IPS-20b (cell line): ENCODE results near the gene CHCHD2.
"Not testable (repeated sequence)": the region's sequence is repeated elsewhere in the genome, so short reads cannot be mapped to it uniquely, and the experiment has no call there.

Experiments used
- H3K27ac ChIP-seq: one replicate; pipeline ENCODE4 v1.5.1; 2013; ENCODE audit warnings: low read length
- H3K27me3 ChIP-seq: 2 replicates; pipeline ENCODE4 v1.6.1; 2013; ENCODE audit warnings: mild to moderate bottlenecking, low read length, inconsistent platforms; ENCODE audit not compliant: insufficient read depth
- H3K36me3 ChIP-seq: 2 replicates; pipeline ENCODE4 v1.6.1; 2013; ENCODE audit warnings: low read depth, mild to moderate bottlenecking, inconsistent platforms, low read length, moderate library complexity; ENCODE audit not compliant: insufficient read depth
- H3K4me1 ChIP-seq: 2 replicates; pipeline ENCODE4 v1.6.1; 2013; ENCODE audit warnings: mild to moderate bottlenecking, control low read depth, inconsistent platforms, low read length, moderate library complexity; ENCODE audit not compliant: insufficient read depth
- H3K4me3 ChIP-seq: 2 replicates; pipeline ENCODE4 v1.5.1; 2013; ENCODE audit warnings: mild to moderate bottlenecking, low read length, inconsistent platforms
- H3K9ac ChIP-seq: 2 replicates; pipeline ENCODE4 v1.6.1; 2013; ENCODE audit warnings: low read depth, mild to moderate bottlenecking, inconsistent platforms, low read length, moderate library complexity
- H3K9me3 ChIP-seq: 2 replicates; pipeline ENCODE4 v1.6.1; 2013; ENCODE audit warnings: mild to moderate bottlenecking, low read depth, low read length, inconsistent platforms; ENCODE audit not compliant: insufficient read depth

The CHCHD2 gene, protein sequence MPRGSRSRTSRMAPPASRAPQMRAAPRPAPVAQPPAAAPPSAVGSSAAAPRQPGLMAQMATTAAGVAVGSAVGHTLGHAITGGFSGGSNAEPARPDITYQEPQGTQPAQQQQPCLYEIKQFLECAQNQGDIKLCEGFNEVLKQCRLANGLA

DNA sequence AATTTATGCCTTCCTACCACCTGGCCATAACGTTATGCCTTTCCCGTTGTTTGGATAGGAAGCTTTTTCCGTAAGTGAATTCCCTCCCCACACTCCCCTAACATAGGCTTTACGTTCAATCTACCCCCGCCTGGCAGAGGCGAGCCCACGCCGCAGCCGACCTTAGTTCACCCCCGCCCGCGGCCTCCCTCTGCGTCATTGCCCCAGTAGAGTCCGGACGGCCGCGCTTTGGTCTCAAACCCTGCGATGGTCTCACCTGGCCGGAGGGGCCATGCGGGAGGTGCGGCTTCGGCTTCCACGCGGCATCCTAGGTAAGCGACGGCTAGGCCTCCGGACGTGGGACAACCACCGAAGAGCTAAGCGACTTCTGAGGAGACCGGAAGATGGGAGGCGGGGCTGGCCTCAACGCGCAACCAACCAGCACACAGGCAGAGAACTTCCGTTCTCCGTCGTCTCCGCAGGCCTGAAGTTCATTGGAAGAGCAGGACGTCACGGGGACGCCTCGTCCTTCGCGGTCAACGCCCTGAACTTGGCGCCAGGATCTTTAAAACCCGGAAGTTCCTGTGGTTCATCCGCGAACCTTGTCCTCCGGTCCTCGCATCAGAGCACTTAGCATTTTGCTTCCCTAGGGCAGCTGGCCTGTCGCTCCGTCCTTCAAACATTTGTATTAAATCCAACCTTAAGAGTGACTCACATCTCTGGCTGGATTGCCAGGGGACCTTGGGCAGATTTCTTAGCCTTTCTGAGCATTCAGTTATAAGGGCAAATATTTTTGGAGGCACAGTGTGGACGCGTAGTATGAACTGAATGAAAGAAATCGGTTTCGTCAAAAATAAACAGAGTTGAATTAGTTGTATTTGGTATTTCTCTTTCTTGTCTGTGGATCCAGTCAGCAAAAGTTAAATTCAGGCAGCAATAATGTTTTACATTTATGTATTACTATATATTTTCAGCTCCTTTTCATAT is at the start of gene CHCHD2:
CHCHD2 (minus strand) TSS at position 369 of the 966 bp plus-strand sequence; CDS start at position 306, 63 bp downstream.
- H3K36me3 ChIP-seq, result peaks cover 23% of the 10 kb centered on the region
- peaks cover 54% of the 10 kb centered on the region for H3K9me3 ChIP-seq
- no peaks in the 10 kb centered on the region for H3K4me1 ChIP-seq
- H3K27ac ChIP-seq, result no peak within 1 kb of the TSS
- peak within 1 kb of the TSS; percentile 88; the same call in 1 of the 2 replicates for H3K9ac ChIP-seq
- H3K4me3 ChIP-seq, result peak within 1 kb of the TSS; percentile 85
- H3K27me3 ChIP-seq, result no peaks in the 10 kb centered on the region

DNA sequence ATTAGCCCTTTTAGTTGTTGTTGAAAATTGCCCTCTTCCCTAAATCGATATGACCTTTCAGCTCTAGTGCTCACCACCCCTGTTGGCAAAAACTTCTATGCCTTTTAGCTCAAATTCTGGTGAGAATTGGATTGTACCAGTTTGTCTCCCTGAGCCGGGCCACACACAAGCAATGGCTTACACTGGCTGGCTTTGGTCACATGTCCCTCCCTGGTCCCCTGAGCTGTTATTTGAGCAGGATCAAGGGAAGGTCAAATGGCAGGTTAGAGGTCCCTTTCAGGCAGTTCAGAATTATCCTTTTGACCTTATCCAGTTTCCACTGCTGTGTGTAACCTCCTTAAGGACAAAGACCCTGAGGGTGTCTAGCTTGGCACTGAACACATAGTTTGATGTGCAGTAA is 24.8 kb upstream of the CHCHD2 start:
- H3K9ac ChIP-seq, H3K27ac ChIP-seq, H3K36me3 ChIP-seq, H3K4me3 ChIP-seq, H3K27me3 ChIP-seq, H3K4me1 ChIP-seq: not testable (repeated sequence)
- peaks cover 87% of the 10 kb centered on the region for H3K9me3 ChIP-seq

DNA sequence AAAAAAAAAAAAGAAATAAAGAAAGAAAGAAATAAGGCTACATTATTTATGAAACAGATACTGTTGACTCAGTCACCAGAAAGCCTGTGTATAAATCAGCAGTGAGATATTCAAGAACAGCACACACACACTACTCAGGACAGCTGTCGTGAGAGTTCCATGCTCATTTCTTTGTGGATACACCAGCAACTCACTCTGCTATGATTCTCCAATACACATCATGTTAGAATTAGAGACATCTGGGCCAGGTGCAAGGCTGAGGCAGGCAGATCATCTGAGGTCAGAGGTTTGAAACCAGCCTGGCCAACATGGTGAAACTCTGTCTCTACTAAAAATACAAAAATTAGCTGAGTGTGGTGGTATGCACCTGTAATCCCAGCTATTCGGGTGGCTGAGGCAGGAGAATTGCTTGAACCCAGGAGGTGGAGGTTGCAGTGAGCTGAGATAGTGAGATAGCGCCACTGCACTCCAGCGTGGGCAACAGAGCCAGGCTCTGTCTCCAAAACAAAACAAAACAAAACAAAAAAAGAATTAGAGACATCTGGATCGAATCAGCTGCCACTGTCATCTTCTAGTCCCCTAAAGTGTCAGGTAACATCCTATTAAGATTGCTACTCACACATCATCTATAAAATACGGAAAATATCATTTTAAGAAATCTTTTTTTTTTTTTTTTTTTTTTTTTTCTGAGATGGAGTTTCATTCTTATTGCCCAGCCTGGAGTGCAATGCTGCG is 21.1 kb upstream of the CHCHD2 start:
- no peak overlapping the region for H3K4me3 ChIP-seq
- H3K27me3 ChIP-seq, result no peaks in the 10 kb centered on the region
- peaks cover 87% of the 10 kb centered on the region for H3K9me3 ChIP-seq
- no peak overlapping the region for H3K27ac ChIP-seq
- H3K9ac ChIP-seq, result no peak overlapping the region
- H3K36me3 ChIP-seq, result no peaks in the 10 kb centered on the region
- no peaks in the 10 kb centered on the region for H3K4me1 ChIP-seq

DNA sequence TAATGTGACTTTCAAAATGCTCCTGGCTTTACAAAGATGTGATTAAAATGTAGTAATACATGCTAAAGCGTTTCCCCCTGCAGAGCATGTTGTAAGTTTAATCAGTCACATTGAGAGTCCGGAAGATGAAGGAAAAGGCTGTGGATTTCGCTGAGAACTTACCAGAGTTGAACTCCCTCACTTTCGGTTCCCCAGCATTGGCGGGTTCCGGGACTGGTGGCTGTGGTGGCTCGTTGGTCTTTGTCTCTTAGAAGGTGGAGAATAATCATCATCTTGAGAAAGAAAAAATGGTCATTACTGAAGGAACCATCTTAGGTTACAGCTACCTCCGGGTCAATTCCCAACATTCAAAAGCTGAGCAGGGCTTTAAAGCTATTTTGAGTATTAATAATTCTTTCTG is 19.6 kb upstream of the CHCHD2 start:
- Histone ChIP-seq H3K36me3 (no peaks in the 10 kb centered on the region), H3K9me3 (peaks cover 90% of the 10 kb centered on the region), H3K9ac (no peak overlapping the region), H3K4me1 (no peaks in the 10 kb centered on the region), H3K27me3 (no peaks in the 10 kb centered on the region), H3K4me3 (no peak overlapping the region), H3K27ac (no peak overlapping the region)

DNA sequence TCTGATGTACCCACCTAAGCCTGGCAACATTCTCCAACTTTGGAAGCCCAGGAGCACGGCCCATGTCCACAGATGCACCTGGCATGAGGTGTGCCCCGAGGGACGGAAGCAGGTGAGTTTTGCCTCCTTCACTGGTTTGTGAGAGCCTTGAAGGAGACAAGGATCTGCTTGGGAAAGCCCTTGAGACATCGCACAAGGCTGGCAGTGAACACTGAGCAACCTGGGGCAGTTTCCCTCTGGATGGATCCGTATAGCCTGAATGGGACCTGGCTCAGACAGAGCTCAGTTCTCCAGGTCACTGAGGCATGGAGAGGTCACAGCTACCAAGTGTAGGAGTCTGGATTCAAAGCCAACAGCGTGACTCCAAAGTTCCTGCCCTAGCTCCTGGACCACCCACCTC is 18.7 kb upstream of the CHCHD2 start:
- no peaks in the 10 kb centered on the region for H3K27me3 ChIP-seq
- H3K4me3 ChIP-seq, result no peak overlapping the region
- no peaks in the 10 kb centered on the region for H3K36me3 ChIP-seq
- H3K27ac ChIP-seq, result no peak overlapping the region
- H3K4me1 ChIP-seq, result no peaks in the 10 kb centered on the region
- peaks cover 89% of the 10 kb centered on the region for H3K9me3 ChIP-seq
- no peak overlapping the region for H3K9ac ChIP-seq

DNA sequence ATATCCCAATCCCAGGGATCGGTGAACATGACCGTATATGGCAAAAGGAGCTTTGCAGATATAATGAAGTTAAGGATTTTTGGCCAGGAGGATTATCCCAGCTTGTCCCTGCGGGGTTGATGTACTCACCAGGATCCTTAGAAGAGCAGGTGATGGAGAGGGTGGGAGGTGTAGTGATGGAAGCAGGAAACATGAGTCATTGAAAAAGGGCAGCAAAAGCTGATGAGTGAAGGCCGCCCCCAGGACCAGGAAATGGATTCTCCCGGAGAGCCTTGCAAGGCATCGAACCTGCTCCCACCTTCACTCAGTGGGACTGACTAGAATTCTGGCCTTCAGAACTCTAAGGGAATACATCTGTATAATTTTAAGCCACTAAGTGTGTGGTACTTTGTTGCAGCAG is 15.2 kb upstream of the CHCHD2 start:
- H3K36me3 ChIP-seq, result no peaks in the 10 kb centered on the region
- no peak overlapping the region for H3K4me3 ChIP-seq
- no peaks in the 10 kb centered on the region for H3K4me1 ChIP-seq
- H3K27ac ChIP-seq, result no peak overlapping the region
- H3K9me3 ChIP-seq, result peaks cover 91% of the 10 kb centered on the region
- H3K27me3 ChIP-seq, result no peaks in the 10 kb centered on the region
- H3K9ac ChIP-seq, result no peak overlapping the region

DNA sequence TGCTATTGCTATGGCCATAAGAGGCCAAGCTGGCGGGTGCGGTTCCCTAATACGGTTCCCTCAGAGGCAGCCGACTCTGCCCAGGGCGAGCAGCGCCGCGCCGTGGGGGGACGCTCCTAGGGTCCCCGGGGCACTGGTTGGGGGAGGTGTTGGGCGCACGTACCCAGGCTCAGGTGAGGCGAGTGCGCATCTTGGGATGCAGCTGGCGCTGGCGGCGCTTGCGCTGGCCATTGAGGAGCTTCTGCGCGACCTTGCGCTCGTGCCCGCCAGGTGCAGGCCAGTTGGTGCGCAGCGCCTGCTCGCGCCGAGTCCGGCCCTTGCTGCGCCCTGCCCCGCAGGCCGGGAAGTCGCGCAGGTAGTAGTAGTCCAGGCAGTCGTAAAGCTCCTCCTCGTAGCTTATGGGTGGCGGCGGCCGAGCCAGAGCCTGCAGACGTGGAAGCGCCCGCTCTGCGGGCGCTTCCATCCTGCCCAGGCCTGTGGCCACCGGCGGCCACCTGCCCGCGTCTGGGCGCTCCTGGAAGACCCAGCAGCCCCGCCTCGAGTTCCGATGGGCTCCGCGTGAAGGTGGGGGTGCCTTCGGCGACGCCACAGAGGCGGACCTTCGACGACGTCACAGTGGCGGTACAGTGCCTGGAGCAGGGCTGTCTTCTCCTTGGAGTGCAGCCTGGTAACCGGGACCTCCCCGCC is 9.7 kb upstream of the CHCHD2 start, which contains the start of gene NUPR2:
NUPR2 (minus strand) TSS at position 566 of the 687 bp plus-strand sequence; CDS start at position 463, 103 bp downstream.
- Histone ChIP-seq H3K9me3 (peaks cover 79% of the 10 kb centered on the region), H3K4me3 (no peak within 1 kb of the TSS), H3K9ac (no peak within 1 kb of the TSS)

DNA sequence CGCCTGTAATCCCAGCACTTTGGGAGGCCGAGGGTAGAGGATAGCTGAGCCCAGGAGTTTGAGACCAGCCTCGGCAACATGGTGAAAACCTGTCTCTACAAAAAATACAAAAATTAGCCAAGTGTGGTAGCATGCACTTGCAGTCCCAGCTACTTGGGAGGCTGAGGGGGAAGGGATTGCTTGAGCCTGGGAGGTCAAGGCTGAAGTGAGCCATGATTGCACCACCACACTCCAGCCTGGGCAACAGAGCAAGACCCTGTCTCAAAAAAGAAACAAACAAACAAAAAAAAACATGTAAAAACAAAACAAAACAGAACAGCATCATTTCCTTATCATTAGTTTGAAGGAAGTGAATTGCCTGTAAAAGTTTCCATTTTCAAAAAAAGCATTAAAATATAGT is 6.0 kb upstream of the CHCHD2 start:
- not testable (repeated sequence) for H3K36me3 ChIP-seq, H3K27ac ChIP-seq, H3K9ac ChIP-seq, H3K4me3 ChIP-seq, H3K4me1 ChIP-seq, H3K27me3 ChIP-seq
- peaks cover 76% of the 10 kb centered on the region for H3K9me3 ChIP-seq

More for the DNA sequence above, 9.7 kb upstream of the CHCHD2 start, which contains the start of gene NUPR2:
- no peaks in the 10 kb centered on the region for H3K27me3 ChIP-seq
- H3K4me1 ChIP-seq, result no peaks in the 10 kb centered on the region
- no peak within 1 kb of the TSS for H3K27ac ChIP-seq
- no peaks in the 10 kb centered on the region for H3K36me3 ChIP-seq

DNA sequence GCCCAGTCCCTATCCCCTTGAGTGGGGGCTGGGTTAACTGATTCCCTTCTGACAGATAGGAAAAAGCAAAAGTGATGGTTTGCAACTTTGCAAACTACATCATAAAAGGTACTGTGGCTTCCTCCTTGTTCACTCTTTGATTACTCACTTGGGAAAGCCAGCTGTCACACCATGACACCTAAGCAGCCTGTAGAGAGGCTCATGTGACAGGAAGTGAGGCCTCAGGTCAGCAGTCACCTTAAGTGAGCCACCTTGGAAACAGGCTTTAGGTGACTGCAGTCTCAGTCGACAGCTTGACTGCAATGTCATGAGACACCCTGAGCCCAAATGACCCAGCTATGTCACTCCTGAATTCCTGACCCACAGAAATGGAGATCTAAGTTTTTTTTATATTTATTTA is 4.3 kb upstream of the CHCHD2 start:
- no peaks in the 10 kb centered on the region for H3K27me3 ChIP-seq
- no peak overlapping the region for H3K9ac ChIP-seq
- H3K4me3 ChIP-seq, result no peak overlapping the region
- no peak overlapping the region for H3K27ac ChIP-seq
- no peaks in the 10 kb centered on the region for H3K36me3 ChIP-seq
- H3K4me1 ChIP-seq, result no peaks in the 10 kb centered on the region
- H3K9me3 ChIP-seq, result peaks cover 73% of the 10 kb centered on the region

DNA sequence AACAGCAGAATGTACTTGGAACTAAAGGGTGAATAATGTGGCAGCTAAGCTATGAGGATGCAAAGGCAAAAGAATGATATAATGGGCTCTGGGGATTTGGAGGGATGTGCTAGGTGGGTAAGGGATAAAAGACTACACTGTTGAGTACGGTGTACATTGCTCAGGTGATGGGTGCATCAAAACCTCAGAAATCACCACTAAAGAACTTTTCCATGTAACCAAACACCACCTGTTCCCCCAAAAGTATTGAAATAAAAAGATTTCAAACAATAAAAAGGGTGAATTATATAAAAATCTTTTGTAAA is 1.6 kb upstream of the CHCHD2 start:
- H3K4me1 ChIP-seq, result no peaks in the 10 kb centered on the region
- H3K9ac ChIP-seq, result no peak overlapping the region
- H3K27ac ChIP-seq, result no peak overlapping the region
- H3K36me3 ChIP-seq, result peaks cover 11% of the 10 kb centered on the region
- no peak overlapping the region for H3K4me3 ChIP-seq
- peaks cover 62% of the 10 kb centered on the region for H3K9me3 ChIP-seq
- no peaks in the 10 kb centered on the region for H3K27me3 ChIP-seq

DNA sequence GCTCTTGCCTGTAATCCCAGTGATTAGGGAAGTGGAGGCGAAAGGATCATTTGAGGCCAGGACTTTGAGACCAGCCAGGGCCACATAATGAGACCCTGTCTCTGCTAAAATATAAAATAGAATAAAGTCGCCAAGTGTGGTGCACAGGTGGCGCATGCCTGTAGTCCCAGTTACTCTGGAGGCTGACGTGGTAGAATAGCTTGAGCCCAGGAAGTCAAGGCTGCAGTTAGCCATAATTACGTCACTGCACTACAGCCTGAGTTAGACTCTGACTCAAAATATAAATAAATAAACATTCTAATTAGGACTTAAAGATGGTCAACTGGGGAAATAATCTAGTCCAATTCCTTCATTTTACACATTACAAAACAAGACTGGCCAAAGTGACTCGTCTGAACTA is 768 bp downstream of the CHCHD2 start:
- H3K9ac ChIP-seq, result peak overlapping the region; percentile 88; the same call in 1 of the 2 replicates
- H3K36me3 ChIP-seq, result peaks cover 31% of the 10 kb centered on the region
- H3K4me3 ChIP-seq, result peak overlapping the region; percentile 85
- H3K27me3 ChIP-seq, result no peaks in the 10 kb centered on the region
- H3K27ac ChIP-seq, result no peak overlapping the region
- H3K4me1 ChIP-seq, result no peaks in the 10 kb centered on the region
- H3K9me3 ChIP-seq, result peaks cover 52% of the 10 kb centered on the region
